IPS-15b (cell line): ENCODE results near the gene VPS13C.
"Not testable (repeated sequence)": the region's sequence is repeated elsewhere in the genome, so short reads cannot be mapped to it uniquely, and the experiment has no call there.

Source experiments
- H3K27me3 ChIP-seq: one replicate; pipeline ENCODE4 v1.6.1; 2013; ENCODE audit warnings: low read length; ENCODE audit not compliant: control insufficient read depth, insufficient read depth
- H3K36me3 ChIP-seq: one replicate; pipeline ENCODE4 v1.6.1; 2013; ENCODE audit warnings: low read length; ENCODE audit not compliant: control insufficient read depth, insufficient read depth
- H3K4me1 ChIP-seq: one replicate; pipeline ENCODE4 v1.6.1; 2013; ENCODE audit warnings: mild to moderate bottlenecking, low read length; ENCODE audit not compliant: control insufficient read depth, insufficient read depth
- H3K4me3 ChIP-seq: one replicate; pipeline ENCODE4 v1.5.1; 2013; ENCODE audit warnings: low read depth, low read length
- H3K9ac ChIP-seq: one replicate; pipeline ENCODE4 v1.6.1; 2013; ENCODE audit warnings: low read depth, mild to moderate bottlenecking, low read length
- H3K9me3 ChIP-seq: one replicate; pipeline ENCODE4 v1.6.1; 2013; ENCODE audit warnings: mild to moderate bottlenecking, low read length; ENCODE audit not compliant: control insufficient read depth, insufficient read depth

VPS13C gene

GRCh38 chr15:62053439-62054085 lies 6.7 kb downstream of the VPS13C start:
- no peak overlapping the region for H3K4me3 ChIP-seq
- no peaks in the 10 kb centered on the region for H3K4me1 ChIP-seq
- no peak overlapping the region for H3K9ac ChIP-seq
- no peaks in the 10 kb centered on the region for H3K36me3 ChIP-seq
- H3K27me3 ChIP-seq, result no peaks in the 10 kb centered on the region
- H3K9me3 ChIP-seq, result no peaks in the 10 kb centered on the region

GRCh38 chr15:62052713-62053112 lies 7.5 kb downstream of the VPS13C start:
- Histone ChIP-seq H3K4me1 (no peaks in the 10 kb centered on the region), H3K4me3 (no peak overlapping the region)

GRCh38 chr15:62051166-62051565 lies 9.1 kb downstream of the VPS13C start:
- Histone ChIP-seq H3K36me3 (no peaks in the 10 kb centered on the region), H3K4me3 (no peak overlapping the region), H3K27me3 (no peaks in the 10 kb centered on the region), H3K4me1 (no peaks in the 10 kb centered on the region), H3K9ac (no peak overlapping the region), H3K9me3 (no peaks in the 10 kb centered on the region)

More at GRCh38 chr15:62052713-62053112, 7.5 kb downstream of the VPS13C start:
- no peaks in the 10 kb centered on the region for H3K27me3 ChIP-seq
- H3K9ac ChIP-seq, result no peak overlapping the region
- H3K9me3 ChIP-seq, result no peaks in the 10 kb centered on the region
- no peaks in the 10 kb centered on the region for H3K36me3 ChIP-seq

GRCh38 chr15:62050115-62050514 lies 10.1 kb downstream of the VPS13C start:
- no peak overlapping the region for H3K9ac ChIP-seq

GRCh38 chr15:62048254-62048653 lies 12.0 kb downstream of the VPS13C start:
- not testable (repeated sequence) for H3K27me3 ChIP-seq, H3K9me3 ChIP-seq, H3K36me3 ChIP-seq, H3K4me1 ChIP-seq, H3K9ac ChIP-seq, H3K4me3 ChIP-seq

More at GRCh38 chr15:62050115-62050514, 10.1 kb downstream of the VPS13C start:
- Histone ChIP-seq H3K9me3 (no peaks in the 10 kb centered on the region), H3K36me3 (no peaks in the 10 kb centered on the region), H3K27me3 (no peaks in the 10 kb centered on the region), H3K4me3 (no peak overlapping the region), H3K4me1 (no peaks in the 10 kb centered on the region)

GRCh38 chr15:62047282-62047827 lies 12.9 kb downstream of the VPS13C start:
- Histone ChIP-seq H3K9me3 (no peaks in the 10 kb centered on the region), H3K4me3 (no peak overlapping the region), H3K4me1 (no peaks in the 10 kb centered on the region), H3K27me3 (no peaks in the 10 kb centered on the region), H3K36me3 (no peaks in the 10 kb centered on the region), H3K9ac (no peak overlapping the region)

- H3K9me3 ChIP-seq, result no peaks in the 10 kb centered on the region
- no peaks in the 10 kb centered on the region for H3K4me1 ChIP-seq
- no peak overlapping the region for H3K4me3 ChIP-seq
- no peak overlapping the region for H3K9ac ChIP-seq
- no peaks in the 10 kb centered on the region for H3K27me3 ChIP-seq
- H3K36me3 ChIP-seq, result no peaks in the 10 kb centered on the region
Observed at GRCh38 chr15:62046078-62046743, 14.0 kb downstream of the VPS13C start.

GRCh38 chr15:62035256-62035924 lies 24.9 kb downstream of the VPS13C start:
- no peaks in the 10 kb centered on the region for H3K9me3 ChIP-seq
- no peaks in the 10 kb centered on the region for H3K27me3 ChIP-seq
- no peak overlapping the region for H3K4me3 ChIP-seq
- no peak overlapping the region for H3K9ac ChIP-seq
- no peaks in the 10 kb centered on the region for H3K36me3 ChIP-seq
- no peaks in the 10 kb centered on the region for H3K4me1 ChIP-seq

- H3K9ac ChIP-seq, result no peak overlapping the region
- H3K36me3 ChIP-seq, result no peaks in the 10 kb centered on the region
- H3K4me1 ChIP-seq, result no peaks in the 10 kb centered on the region
- H3K27me3 ChIP-seq, result no peaks in the 10 kb centered on the region
- no peaks in the 10 kb centered on the region for H3K9me3 ChIP-seq
- H3K4me3 ChIP-seq, result no peak overlapping the region
Observed at GRCh38 chr15:62027916-62028315, 32.3 kb downstream of the VPS13C start.

- H3K4me3 ChIP-seq, result no peak overlapping the region
- no peak overlapping the region for H3K9ac ChIP-seq
- no peaks in the 10 kb centered on the region for H3K36me3 ChIP-seq
- no peaks in the 10 kb centered on the region for H3K4me1 ChIP-seq
- no peaks in the 10 kb centered on the region for H3K27me3 ChIP-seq
- H3K9me3 ChIP-seq, result no peaks in the 10 kb centered on the region
Observed at GRCh38 chr15:62027263-62027565, 33.0 kb downstream of the VPS13C start.

GRCh38 chr15:62026487-62027262 lies 33.6 kb downstream of the VPS13C start:
- no peaks in the 10 kb centered on the region for H3K27me3 ChIP-seq
- no peaks in the 10 kb centered on the region for H3K4me1 ChIP-seq
- H3K4me3 ChIP-seq, result no peak overlapping the region
- H3K9ac ChIP-seq, result no peak overlapping the region
- no peaks in the 10 kb centered on the region for H3K36me3 ChIP-seq
- H3K9me3 ChIP-seq, result no peaks in the 10 kb centered on the region
